PC-3 (cell line): ENCODE results near the gene SEPTIN11. TPM values are rescaled to one million over a fixed set of nuclear protein-coding genes. Genes with fewer than 3 reads are reported as not detected.

Experiments
- ATAC-seq: fragments of 200-7000 bp; cut with Tn5 transposase; 2 replicates; pipeline ENCODE4 v1.9.1; 2020; ENCODE audit warnings: mild to moderate bottlenecking, moderate library complexity
- Bru-seq: library from RNA; stranded (reverse); fragments of 400-500 nt; gene quantifications from one replicate; lab custom pipeline; 2021; lab: Mats Ljungman, UMichigan
- BruChase-seq, 2 experiments: library from RNA; stranded (reverse); fragments of 400-500 nt; gene quantifications; one replicate each; lab custom pipeline; 2021; lab: Mats Ljungman, UMichigan
- BruUV-seq: library from RNA; stranded (reverse); fragments of 400-500 nt; replicated peaks from 2 replicates; lab custom pipeline; 2021; lab: Mats Ljungman, UMichigan
- CTCF ChIA-PET: fragments of 300-600 bp; sonication (Branson Sonifier 250); formaldehyde crosslinking; loops from one replicate; lab custom pipeline; 2022; ENCODE audit warnings: antibody characterized with exemption; lab: Charles Lee
- POLR2A ChIA-PET: fragments of 300-600 bp; sonication (Branson Sonifier 250); formaldehyde crosslinking; loops from one replicate; lab custom pipeline; 2022; ENCODE audit warnings: antibody characterized with exemption; ENCODE audit not compliant: unreplicated experiment; lab: Charles Lee
- DNase-seq: peaks from one replicate; pipeline ENCODE4 v3.0.0-alpha.2; 2015
- H2AFZ ChIP-seq: fragments of 300-600 bp; sonication (generic); 2 replicates; pipeline ENCODE4 v1.6.0; 2016; ENCODE audit warnings: antibody characterized with exemption, low read length
- H3F3A ChIP-seq: fragments of 300-600 bp; sonication (generic); one replicate; pipeline ENCODE4 v1.6.0; 2017; ENCODE audit warnings: antibody characterized with exemption, low read length, control low read depth, mild to moderate bottlenecking; ENCODE audit not compliant: unreplicated experiment
- H3K27ac ChIP-seq: fragments of 300-600 bp; sonication (generic); 2 replicates; pipeline ENCODE4 v1.5.1; 2016; ENCODE audit warnings: mild to moderate bottlenecking, low read length
- H3K27me3 ChIP-seq: fragments of 300-600 bp; sonication (generic); 2 replicates; pipeline ENCODE4 v1.6.1; 2016; ENCODE audit warnings: low read length, mixed read lengths
- H3K36me3 ChIP-seq: fragments of 300-600 bp; sonication (generic); 2 replicates; pipeline ENCODE4 v1.6.1; 2016; ENCODE audit warnings: low read depth, mixed run types, low read length, mixed read lengths
- H3K4me1 ChIP-seq: fragments of 300-600 bp; sonication (generic); 2 replicates; pipeline ENCODE4 v1.5.1; 2016; ENCODE audit warnings: low read length; ENCODE audit not compliant: insufficient read depth
- H3K4me2 ChIP-seq: fragments of 300-600 bp; sonication (generic); 2 replicates; pipeline ENCODE4 v1.6.0; 2016; ENCODE audit warnings: low read length
- H3K4me3 ChIP-seq: fragments of 300-600 bp; sonication (generic); 2 replicates; pipeline ENCODE4 v1.5.1; 2016; ENCODE audit warnings: mild to moderate bottlenecking, low read length, mixed read lengths
- H3K79me2 ChIP-seq: fragments of 300-600 bp; sonication (generic); 2 replicates; pipeline ENCODE4 v1.6.1; 2017; ENCODE audit warnings: low read length, mixed read lengths
- H3K9ac ChIP-seq: fragments of 300-600 bp; sonication (generic); 2 replicates; pipeline ENCODE4 v1.6.0; 2016; ENCODE audit warnings: mild to moderate bottlenecking, low read length
- H3K9me2 ChIP-seq: fragments of 300-600 bp; sonication (generic); replicated peaks from 2 replicates; pipeline ENCODE4 v1.6.1; 2016; ENCODE audit warnings: mixed run types, low read length, mixed read lengths
- H3K9me3 ChIP-seq: fragments of 300-600 bp; sonication (generic); 2 replicates; pipeline ENCODE4 v1.6.1; 2016; ENCODE audit warnings: low read length, mixed read lengths
- H4K20me1 ChIP-seq: fragments of 300-600 bp; sonication (generic); 2 replicates; pipeline ENCODE4 v1.6.1; 2016; ENCODE audit warnings: low read length, mixed read lengths
- CTCF ChIP-seq: fragments of 300-600 bp; sonication (generic); conservative IDR thresholded peaks from 2 replicates; pipeline ENCODE4 v1.5.1; 2017; ENCODE audit warnings: antibody characterized with exemption, low read depth, mild to moderate bottlenecking, low read length
- EZH2 ChIP-seq: fragments of 300-600 bp; sonication (generic); IDR thresholded peaks from one replicate; pipeline ENCODE4 v1.6.1; 2017; ENCODE audit warnings: antibody characterized with exemption, mild to moderate bottlenecking, low read length; ENCODE audit not compliant: unreplicated experiment
- EZH2phosphoT487 ChIP-seq: fragments of 300-600 bp; sonication (generic); IDR thresholded peaks from 2 replicates; pipeline ENCODE4 v1.6.1; 2018; ENCODE audit warnings: mild to moderate bottlenecking, antibody characterized with exemption, low read length, borderline replicate concordance
- intact Hi-C: fragments of 100-400 bp; cut with micrococcal nuclease; formaldehyde crosslinking; loops from 2 replicates; pipeline ENCODE4 v1.9.0; 2023
- long read RNA-seq: library from polyadenylated mRNA; unstranded; transcript quantifications from one replicate; pipeline ENCODE4 v2.0.0, GENCODE V29; 2021; ENCODE audit not compliant: unreplicated experiment
- total RNA-seq: library from RNA; depleted of rRNA; stranded (reverse); fragments of >200 nt; gene quantifications from 2 replicates; pipeline ENCODE4 v1.2.3, GENCODE V29; 2014; rRNA removed

Gene SEPTIN11
- 39.0 and 46.0 TPM in 2 replicates for total RNA-seq
- Bru-seq, nascent RNA, result percentile 71 among the genes with signal in this experiment
- percentile 70 among the genes with signal in this experiment for BruChase-seq, experiment 1, labeled RNA remaining after a 6-hour chase
- percentile 72 among the genes with signal in this experiment for BruChase-seq, experiment 2, labeled RNA remaining after a 2-hour chase
- long read RNA-seq, full-length matches to known transcripts, result 28 of 98 reads
- long read RNA-seq, partial matches to known transcripts, result 4 of 98 reads
- long read RNA-seq, other reads (novel, unspliced or antisense), result 66 of 98 reads

GRCh38 chr4:76949276-76950051, at the start of gene SEPTIN11:
TSS of gene SEPTIN11 (plus strand) at chr4:76949752. CDS start at chr4:76949904, 152 bp downstream.
- Histone ChIP-seq H3K79me2 (peaks cover 70% of the 10 kb centered on the region), H2AFZ (peak within 1 kb of the TSS; percentile 93), H3F3A (no peaks in the 10 kb centered on the region), H3K27ac (peak within 1 kb of the TSS; percentile 60), H3K9ac (peak within 1 kb of the TSS; percentile 87), H4K20me1 (0 out of 2 replicates have a peak, but pooled peaks cover 7% of the 10 kb centered on the region), H3K9me2 (no peaks in the 10 kb centered on the region), H3K36me3 (0 out of 2 replicates have a peak, but pooled peaks cover 3% of the 10 kb centered on the region), H3K4me3 (peak within 1 kb of the TSS; percentile 86), H3K4me2 (peak within 1 kb of the TSS; percentile 97), H3K9me3 (no peaks in the 10 kb centered on the region), H3K4me1 (peaks cover 19% of the 10 kb centered on the region), H3K27me3 (no peaks in the 10 kb centered on the region)
- POLR2A ChIA-PET, result interaction anchor here (0.5 to 0.6 kb wide), 3 partner anchors 147 to 196 kb away, joined by 3 to 7 read pairs (median 3); no protein-coding TSS in a partner anchor
- CTCF ChIA-PET, result no interaction called here
- DNase-seq (peak; percentile 84), ATAC-seq (peak; percentile 65)
- intact Hi-C loops, result loop anchor here (2.0 to 10.0 kb wide), 4 partner anchors 51 to 165 kb away; partner anchors contain the start of gene SOWAHB
- no peak for TF ChIP-seq EZH2
- no peak for TF ChIP-seq CTCF
- no peak for TF ChIP-seq EZH2phosphoT487
- no TSS peak for BruUV-seq

GRCh38 chr4:76902233-76902890, 47.2 kb upstream of the SEPTIN11 start:
- POLR2A ChIA-PET, result no interaction called here
- CTCF ChIA-PET, result no interaction called here
- no peak overlapping the region for H2AFZ ChIP-seq

More at GRCh38 chr4:76902233-76902890, 47.2 kb upstream of the SEPTIN11 start:
- Histone ChIP-seq H3K9ac (no peak overlapping the region), H4K20me1 (no peaks in the 10 kb centered on the region), H3K4me3 (no peak overlapping the region), H3K4me2 (no peak overlapping the region), H3F3A (no peaks in the 10 kb centered on the region), H3K27ac (no peak overlapping the region), H3K9me3 (no peaks in the 10 kb centered on the region), H3K79me2 (no peaks in the 10 kb centered on the region), H3K9me2 (no peaks in the 10 kb centered on the region), H3K4me1 (peaks cover 9% of the 10 kb centered on the region), H3K27me3 (no peaks in the 10 kb centered on the region), H3K36me3 (no peaks in the 10 kb centered on the region)
- DNase-seq, result no peak
- TF ChIP-seq EZH2, result no peak
- no peak for TF ChIP-seq CTCF
- TF ChIP-seq EZH2phosphoT487, result no peak
- intact Hi-C loops, result no loop called here
- no TSS peak for BruUV-seq
- no peak for ATAC-seq
